HFFc6 (cell line): ENCODE measurements around the gene NCS1. TPM values are rescaled to one million over a fixed set of nuclear protein-coding genes. Genes with fewer than 3 reads are reported as not detected.

Source experiments
- DNase-seq: peaks from one replicate; pipeline ENCODE4 v3.0.0-alpha.2; 2018
- H3K27ac Mint-ChIP-seq: 2 replicates; pipeline ENCODE4 v1.8.0; 2020; ENCODE audit warnings: mild to moderate bottlenecking, mixed read lengths
- H3K27me3 Mint-ChIP-seq: 2 replicates; pipeline ENCODE4 v1.8.0; 2021; ENCODE audit warnings: mild to moderate bottlenecking, moderate library complexity, mixed read lengths; ENCODE audit not compliant: insufficient read depth
- H3K36me3 Mint-ChIP-seq: 2 replicates; pipeline ENCODE4 v1.8.0; 2021; ENCODE audit warnings: low read depth, mixed read lengths
- H3K4me1 Mint-ChIP-seq: 2 replicates; pipeline ENCODE4 v1.8.0; 2020; ENCODE audit warnings: low read depth, mixed read lengths
- H3K4me3 Mint-ChIP-seq: 2 replicates; pipeline ENCODE4 v1.8.0; 2020; ENCODE audit warnings: mild to moderate bottlenecking, moderate library complexity, mixed read lengths
- H3K9me3 Mint-ChIP-seq: 2 replicates; pipeline ENCODE4 v1.8.0; 2020; ENCODE audit warnings: mild to moderate bottlenecking, mixed read lengths
- total RNA-seq, 6 experiments: library from RNA; stranded (reverse); fragmentation: NEBNext Ultra II Directional; extraction: Animal tissue kit (Norgen Biotek cat#: 25700); gene quantifications; 2 replicates in 1 of 6; 3 replicates in 5 of 6; pipeline ENCODE4 v1.2.3, GENCODE V29; 2021
- TF ChIP-seq, protein P1 (sequence below): fragments of 200-600 bp; sonication (generic); IDR thresholded peaks from 2 replicates; pipeline ENCODE4 v1.5.0; 2021; ENCODE audit warnings: antibody characterized with exemption, mild to moderate bottlenecking

Gene NCS1
- total RNA-seq, 6 experiments from 2014 or later: 96.5 to 108 (median 104) TPM

GRCh38 chr9:130194378-130194932 lies 22.3 kb downstream of the NCS1 start:
- Mint-ChIP-seq H3K27ac (peak overlapping the region; percentile 59; the same call in 1 of the 2 replicates), H3K27me3 (peaks cover 2% of the 10 kb centered on the region; the same call in 1 of the 2 replicates), H3K9me3 (no peaks in the 10 kb centered on the region), H3K4me3 (no peak overlapping the region), H3K4me1 (peaks cover 22% of the 10 kb centered on the region), H3K36me3 (no peaks in the 10 kb centered on the region)
- TF ChIP-seq, protein P1, sequence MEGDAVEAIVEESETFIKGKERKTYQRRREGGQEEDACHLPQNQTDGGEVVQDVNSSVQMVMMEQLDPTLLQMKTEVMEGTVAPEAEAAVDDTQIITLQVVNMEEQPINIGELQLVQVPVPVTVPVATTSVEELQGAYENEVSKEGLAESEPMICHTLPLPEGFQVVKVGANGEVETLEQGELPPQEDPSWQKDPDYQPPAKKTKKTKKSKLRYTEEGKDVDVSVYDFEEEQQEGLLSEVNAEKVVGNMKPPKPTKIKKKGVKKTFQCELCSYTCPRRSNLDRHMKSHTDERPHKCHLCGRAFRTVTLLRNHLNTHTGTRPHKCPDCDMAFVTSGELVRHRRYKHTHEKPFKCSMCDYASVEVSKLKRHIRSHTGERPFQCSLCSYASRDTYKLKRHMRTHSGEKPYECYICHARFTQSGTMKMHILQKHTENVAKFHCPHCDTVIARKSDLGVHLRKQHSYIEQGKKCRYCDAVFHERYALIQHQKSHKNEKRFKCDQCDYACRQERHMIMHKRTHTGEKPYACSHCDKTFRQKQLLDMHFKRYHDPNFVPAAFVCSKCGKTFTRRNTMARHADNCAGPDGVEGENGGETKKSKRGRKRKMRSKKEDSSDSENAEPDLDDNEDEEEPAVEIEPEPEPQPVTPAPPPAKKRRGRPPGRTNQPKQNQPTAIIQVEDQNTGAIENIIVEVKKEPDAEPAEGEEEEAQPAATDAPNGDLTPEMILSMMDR: no peak
- DNase-seq: no peak

DNA sequence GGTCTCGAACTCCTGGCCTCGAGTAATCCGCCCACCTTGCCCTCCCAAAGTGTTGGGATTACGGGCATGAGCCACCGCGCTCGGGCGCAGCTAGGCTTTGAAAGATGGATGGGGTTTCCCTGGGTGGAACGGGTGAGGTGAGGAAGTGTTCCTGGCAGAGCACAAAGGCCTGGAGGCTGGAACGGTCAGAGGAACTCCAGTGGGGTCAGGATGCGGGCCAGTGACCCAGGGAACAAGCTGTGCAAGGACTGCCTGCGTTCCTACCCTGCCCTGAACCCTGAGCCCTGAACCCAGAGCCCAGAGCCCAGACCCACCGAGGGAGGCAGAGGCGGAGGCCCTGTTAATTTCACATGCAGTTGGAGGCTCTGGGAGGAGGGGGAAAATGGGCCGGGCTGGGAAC lies 23.4 kb downstream of the NCS1 start:
- Mint-ChIP-seq H3K9me3 (no peaks in the 10 kb centered on the region), H3K27me3 (peaks cover 2% of the 10 kb centered on the region; the same call in 1 of the 2 replicates), H3K4me3 (no peak overlapping the region), H3K4me1 (peaks cover 21% of the 10 kb centered on the region), H3K27ac (no peak overlapping the region), H3K36me3 (no peaks in the 10 kb centered on the region)
- DNase-seq: no peak
- TF ChIP-seq, protein P1: no peak

DNA sequence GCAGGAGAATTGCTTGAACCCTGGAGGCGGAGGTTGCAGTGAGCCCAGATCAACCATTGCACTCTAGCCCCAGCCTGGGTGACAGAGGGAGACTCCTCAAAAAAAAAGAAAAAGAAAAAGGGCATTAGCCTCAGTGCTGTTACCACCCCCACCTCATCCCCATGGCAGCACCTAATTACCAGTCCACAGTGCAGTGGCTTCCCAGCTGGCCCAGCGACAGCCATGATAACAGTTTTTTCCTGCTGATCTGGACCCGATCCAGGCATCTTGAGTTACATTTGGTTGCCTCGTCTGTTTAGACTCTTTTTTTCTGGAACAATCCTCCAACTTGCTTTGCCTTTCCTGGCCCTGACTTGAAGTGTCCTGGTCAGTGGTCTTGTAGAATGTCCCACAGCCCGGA lies 24.4 kb downstream of the NCS1 start:
- TF ChIP-seq, protein P1: no peak
- H3K9me3 Mint-ChIP-seq: no peaks in the 10 kb centered on the region
- no peak for DNase-seq
- no peaks in the 10 kb centered on the region for H3K36me3 Mint-ChIP-seq
- H3K4me1 Mint-ChIP-seq: peaks cover 21% of the 10 kb centered on the region
- peaks cover 1% of the 10 kb centered on the region; the same call in 1 of the 2 replicates for H3K27me3 Mint-ChIP-seq
- no peak overlapping the region for H3K27ac Mint-ChIP-seq
- H3K4me3 Mint-ChIP-seq: no peak overlapping the region

DNA sequence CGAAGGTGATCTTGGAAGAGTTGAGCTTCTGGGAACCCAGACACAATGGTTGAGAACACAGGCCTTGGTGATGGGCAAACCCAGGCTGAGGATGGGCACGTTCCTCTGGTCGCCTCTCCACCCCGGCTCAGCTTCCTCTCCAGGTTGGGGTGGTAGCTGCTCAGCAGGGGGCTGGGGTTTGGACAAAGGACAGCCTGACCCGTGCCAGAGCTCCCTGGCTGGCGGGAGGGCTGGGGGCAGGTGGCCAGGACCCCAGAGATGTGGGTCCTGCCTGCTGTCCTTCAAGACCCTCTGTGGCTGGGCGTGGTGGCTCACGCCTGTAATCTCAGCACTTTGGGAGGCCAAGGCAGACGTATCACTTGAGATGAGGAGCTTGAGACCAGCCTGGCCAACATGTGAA lies 25.2 kb downstream of the NCS1 start:
- no peaks in the 10 kb centered on the region for H3K9me3 Mint-ChIP-seq
- H3K27ac Mint-ChIP-seq: no peak overlapping the region
- no peak for DNase-seq
- TF ChIP-seq, protein P1: no peak
- no peak overlapping the region for H3K4me3 Mint-ChIP-seq
- H3K27me3 Mint-ChIP-seq: peaks cover 1% of the 10 kb centered on the region; the same call in 1 of the 2 replicates
- no peaks in the 10 kb centered on the region for H3K36me3 Mint-ChIP-seq
- H3K4me1 Mint-ChIP-seq: peaks cover 21% of the 10 kb centered on the region

DNA sequence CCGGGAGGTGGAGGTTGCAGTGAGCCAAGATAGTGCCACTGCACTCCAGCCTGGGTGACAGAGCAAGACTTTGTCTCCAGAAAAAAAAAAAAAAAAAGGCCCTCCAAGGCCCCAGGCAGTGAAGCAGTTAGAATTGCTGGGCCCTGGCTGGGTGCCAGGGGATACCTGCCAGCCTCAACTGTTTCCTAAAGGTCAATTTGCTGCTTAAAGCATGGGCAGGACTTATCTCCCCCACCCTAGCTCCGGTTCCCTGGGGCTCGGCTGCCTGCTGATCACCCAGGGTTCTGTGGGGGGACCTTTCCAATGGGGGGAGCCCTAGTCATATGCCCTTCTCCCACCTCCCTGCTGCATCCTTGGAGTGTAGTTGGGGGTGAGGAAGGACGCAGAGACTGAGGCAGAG lies 25.7 kb downstream of the NCS1 start:
- peaks cover 21% of the 10 kb centered on the region for H3K4me1 Mint-ChIP-seq
- TF ChIP-seq, protein P1: no peak
- H3K27ac Mint-ChIP-seq: no peak overlapping the region

More for the DNA sequence above, 25.7 kb downstream of the NCS1 start:
- no peak overlapping the region for H3K4me3 Mint-ChIP-seq
- H3K27me3 Mint-ChIP-seq: peaks cover 1% of the 10 kb centered on the region; the same call in 1 of the 2 replicates
- no peak for DNase-seq
- no peaks in the 10 kb centered on the region for H3K36me3 Mint-ChIP-seq
- H3K9me3 Mint-ChIP-seq: no peaks in the 10 kb centered on the region
